ENCODE measurements around the gene MANBA.

DNA sequence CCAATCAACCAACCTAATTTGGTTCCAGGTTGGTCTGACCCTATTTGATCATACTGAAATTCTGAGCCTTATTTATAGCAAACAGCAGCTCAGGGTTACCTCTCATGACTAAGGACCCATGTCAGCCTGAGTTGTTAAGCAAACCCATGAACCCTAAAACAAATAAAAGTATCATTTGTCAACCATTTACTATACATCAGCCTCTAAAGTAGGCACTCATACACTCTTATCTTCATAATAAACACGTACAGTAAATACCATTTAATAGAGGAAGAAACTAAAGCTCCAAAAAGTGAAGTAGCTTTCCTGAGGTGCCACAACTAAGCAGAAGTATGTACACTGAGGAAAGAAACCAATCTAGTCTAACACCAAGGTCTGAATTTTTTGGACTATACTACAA lies 25.2 kb downstream of the MANBA start:
- TF ChIP-seq, protein P1, sequence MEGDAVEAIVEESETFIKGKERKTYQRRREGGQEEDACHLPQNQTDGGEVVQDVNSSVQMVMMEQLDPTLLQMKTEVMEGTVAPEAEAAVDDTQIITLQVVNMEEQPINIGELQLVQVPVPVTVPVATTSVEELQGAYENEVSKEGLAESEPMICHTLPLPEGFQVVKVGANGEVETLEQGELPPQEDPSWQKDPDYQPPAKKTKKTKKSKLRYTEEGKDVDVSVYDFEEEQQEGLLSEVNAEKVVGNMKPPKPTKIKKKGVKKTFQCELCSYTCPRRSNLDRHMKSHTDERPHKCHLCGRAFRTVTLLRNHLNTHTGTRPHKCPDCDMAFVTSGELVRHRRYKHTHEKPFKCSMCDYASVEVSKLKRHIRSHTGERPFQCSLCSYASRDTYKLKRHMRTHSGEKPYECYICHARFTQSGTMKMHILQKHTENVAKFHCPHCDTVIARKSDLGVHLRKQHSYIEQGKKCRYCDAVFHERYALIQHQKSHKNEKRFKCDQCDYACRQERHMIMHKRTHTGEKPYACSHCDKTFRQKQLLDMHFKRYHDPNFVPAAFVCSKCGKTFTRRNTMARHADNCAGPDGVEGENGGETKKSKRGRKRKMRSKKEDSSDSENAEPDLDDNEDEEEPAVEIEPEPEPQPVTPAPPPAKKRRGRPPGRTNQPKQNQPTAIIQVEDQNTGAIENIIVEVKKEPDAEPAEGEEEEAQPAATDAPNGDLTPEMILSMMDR (IDR thresholded peaks at IDR 0.05) = no peak
- no peak for TF ChIP-seq ZFX (IDR thresholded peaks at IDR 0.05; ENCODE audit: borderline replicate concordance)

Measured in 22Rv1 (cell line).